Fibroblast of skin of back (primary cell): Measurements from ENCODE around the gene OSBPL8. TPM values are rescaled to one million over a fixed set of nuclear protein-coding genes. Genes with fewer than 3 reads are reported as not detected.

Experiments
- DNase-seq: peaks from one replicate; pipeline ENCODE4 v3.0.0-alpha.2; 2013
- polyA plus RNA-seq, 2 experiments: library from polyadenylated mRNA; unstranded; fragments of 120-200 nt; gene quantifications; one replicate each; pipeline ENCODE4 v1.2.1, GENCODE V29; 2013; ENCODE audit not compliant: insufficient read length in 2 of 2

Gene OSBPL8
- 28.4 TPM for polyA plus RNA-seq (2013, experiment 1 of 2; ENCODE audit: insufficient read length)
- 36.7 TPM for polyA plus RNA-seq (2013, experiment 2 of 2; ENCODE audit: insufficient read length)

DNA sequence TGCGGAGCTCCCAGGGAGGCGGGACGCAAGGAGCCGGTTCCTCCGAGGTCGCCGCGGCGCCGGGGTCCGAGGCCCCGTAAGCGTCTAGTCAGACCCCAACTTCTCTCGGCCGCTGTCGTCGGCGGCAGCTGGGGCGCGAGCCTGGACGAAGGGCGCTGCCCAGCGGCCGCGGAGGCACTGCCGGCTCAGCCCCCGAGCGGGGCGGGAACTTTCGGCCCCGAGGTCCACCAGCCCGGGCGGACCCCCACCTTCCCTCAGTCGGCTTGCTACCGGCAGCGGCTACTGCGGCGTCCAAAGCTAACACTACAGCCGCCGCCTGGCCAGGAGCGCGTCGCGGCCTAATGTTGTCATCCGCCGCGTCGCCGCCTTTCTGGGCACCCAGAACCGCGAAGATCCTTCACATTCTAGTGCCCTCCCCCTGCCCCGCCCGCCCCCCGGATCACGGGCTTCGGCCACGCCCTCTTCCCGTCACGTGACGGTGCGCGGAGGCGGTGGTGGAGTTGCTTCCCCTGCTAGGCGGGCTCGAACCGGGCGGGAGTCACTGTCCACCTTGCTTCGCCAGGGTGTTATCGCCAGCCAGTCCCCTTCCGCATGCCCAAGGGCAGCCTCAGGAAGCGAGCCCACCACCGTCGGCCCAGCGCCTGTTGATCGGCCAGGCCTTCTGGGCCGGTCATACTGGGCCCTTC lies at the start of gene OSBPL8:
OSBPL8 (minus strand) TSS at position 372 of the 686 bp plus-strand sequence. CDS start 72,220 bp downstream, outside the sequence.
- DNase-seq: peak; percentile 93

DNA sequence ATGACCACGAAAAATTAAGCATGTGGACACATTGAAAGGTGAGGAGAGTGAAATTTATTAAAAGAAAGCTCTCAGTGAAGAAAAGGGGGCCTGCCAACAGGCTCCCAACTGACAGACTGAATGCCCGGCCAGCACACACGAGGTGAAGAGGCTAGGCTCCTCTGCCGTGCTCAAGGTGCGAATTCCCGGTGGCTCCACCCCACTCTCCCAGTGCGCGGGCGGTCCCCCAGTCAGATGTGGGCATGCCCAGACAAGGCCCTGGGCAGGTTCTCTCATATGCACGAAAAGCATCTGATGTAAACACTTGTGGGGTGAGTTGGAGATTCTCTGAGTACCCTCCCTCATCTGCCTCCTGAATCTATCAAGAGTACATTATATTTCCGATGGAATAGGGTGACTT lies 48.5 kb upstream of the OSBPL8 start:
- no peak for DNase-seq

DNA sequence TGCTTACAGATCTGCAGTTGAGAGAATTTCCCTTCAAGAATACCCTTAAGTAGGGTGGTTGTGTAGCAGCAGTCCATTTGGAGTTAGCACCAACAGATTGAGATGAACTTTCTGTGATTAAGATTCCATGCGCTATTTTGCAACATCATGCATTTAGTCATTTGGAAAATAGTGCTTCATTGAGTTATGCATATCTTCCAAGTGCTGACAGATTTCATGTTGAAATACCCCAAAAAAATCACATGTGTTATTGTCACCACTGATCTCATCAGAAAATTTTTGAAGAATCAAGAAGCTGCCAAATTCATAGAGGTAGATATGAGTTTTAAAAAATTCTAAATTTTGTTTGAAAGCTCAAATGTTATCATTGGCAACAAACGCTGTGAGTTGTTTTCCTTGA lies 35.5 kb upstream of the OSBPL8 start:
- DNase-seq: no peak

DNA sequence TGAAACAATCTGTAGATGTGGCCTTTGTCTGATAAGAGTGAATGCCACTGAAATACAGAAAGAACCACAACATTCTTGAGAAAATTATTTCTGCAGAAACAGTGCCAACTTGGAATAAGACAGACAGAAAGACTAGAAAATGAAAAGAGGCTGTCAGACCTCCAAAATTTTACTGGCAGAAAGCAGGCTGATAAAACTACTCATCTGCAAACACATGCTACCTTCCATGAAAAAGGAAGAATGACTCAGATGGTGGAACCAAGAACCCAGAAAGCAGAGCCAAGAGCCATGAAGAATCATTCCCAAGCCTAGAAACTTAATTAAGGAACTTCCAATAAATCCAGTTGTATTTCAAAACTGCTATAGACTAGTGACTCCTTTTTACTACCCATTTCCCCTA lies 31.9 kb upstream of the OSBPL8 start:
- peak; percentile 26 for DNase-seq

DNA sequence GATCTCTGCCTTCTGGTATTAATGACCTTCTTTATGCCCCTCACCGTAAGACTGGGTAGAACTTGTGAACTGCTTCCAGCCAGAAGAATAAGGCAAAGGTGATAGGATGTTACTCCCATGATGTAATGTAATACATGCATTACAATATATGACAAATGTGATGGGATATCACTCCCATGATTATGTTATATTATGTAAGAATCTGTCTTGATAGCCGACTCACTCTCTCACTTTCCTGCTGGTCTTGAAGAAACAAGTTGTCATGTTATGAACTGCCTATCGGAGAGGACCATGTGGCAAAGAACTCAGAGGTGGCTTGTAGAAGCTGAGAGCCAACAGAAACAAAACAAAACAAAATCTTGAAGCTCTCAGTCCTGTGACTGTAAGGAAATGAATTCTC lies 30.6 kb upstream of the OSBPL8 start:
- no peak for DNase-seq

GRCh38 chr12:76588881-76589565 lies 29.5 kb upstream of the OSBPL8 start:
- no peak for DNase-seq

- no peak for DNase-seq
Observed at GRCh38 chr12:76587428-76588178, 28.0 kb upstream of the OSBPL8 start.

DNA sequence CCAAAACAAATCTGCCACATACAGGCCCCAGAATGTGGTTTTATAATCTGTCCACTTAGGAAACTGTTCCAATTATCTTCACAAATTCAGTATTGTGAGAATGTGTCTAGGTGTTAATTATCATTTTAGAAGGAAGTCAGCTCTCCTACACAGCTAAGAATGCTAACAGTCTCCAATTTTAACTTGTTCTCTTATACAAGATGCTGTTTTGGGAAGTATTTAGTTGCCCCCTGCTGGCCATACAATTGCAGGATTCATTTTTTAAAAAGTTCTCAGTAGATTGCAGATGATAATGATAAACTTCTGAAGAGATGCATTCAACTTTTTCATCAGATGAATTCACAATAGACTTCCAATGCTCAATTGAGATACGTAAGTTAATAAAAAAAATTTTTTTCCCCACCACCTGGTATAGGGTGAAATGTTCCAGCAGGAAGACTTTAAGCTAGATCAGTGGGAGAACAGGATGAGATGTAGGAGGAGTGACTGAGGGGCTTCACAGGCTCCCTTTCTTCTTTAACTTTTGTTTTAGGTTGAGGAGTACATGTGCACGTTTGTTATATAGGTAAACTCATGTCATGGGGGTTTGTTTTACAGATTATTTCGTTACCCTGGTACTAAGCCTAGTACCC lies 27.3 kb upstream of the OSBPL8 start:
- DNase-seq: peak; percentile 52

DNA sequence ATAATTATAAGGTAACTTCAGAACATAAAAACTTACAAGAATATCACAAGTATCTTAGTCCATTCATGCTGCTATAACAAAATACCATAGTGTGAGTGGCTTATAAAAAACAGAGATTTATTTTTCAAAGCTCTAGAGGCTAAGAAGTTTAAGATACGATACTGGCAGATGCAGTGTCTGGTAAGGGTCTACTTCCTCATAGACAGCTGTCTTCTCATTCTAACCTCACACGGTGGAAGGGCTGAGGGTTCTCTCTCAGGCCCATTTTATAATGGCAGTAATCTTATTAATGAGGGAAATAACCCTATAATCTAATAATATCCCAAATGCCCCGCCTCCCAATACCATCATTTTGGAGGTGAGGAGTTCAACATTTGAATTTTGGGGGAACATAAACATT lies 23.7 kb upstream of the OSBPL8 start:
- DNase-seq: no peak

DNA sequence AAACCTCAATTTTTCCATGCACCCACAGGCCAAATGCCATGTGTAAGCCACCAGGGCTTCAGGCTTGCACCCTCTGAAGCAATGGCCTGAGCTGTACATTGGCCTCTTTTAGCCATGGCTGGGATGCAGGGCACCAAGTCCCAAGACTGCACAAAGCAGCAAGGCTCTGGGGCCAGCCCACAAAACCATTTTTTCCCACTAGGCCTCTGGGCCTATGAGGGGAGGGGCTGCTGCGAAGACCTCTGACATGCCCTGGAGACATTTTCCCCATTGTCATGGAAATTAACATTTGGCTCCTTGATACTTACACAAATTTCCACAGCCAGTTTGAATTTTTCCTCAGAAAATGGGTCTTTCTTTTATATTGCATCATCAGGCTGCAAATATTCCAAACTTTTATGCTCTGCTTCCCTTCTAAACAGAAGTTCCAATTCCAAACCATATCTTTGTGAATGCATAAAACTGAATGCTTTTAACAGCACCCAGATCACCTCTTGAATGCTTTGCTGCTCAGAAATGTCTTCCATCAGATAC lies 14.3 kb upstream of the OSBPL8 start:
- DNase-seq: no peak

DNA sequence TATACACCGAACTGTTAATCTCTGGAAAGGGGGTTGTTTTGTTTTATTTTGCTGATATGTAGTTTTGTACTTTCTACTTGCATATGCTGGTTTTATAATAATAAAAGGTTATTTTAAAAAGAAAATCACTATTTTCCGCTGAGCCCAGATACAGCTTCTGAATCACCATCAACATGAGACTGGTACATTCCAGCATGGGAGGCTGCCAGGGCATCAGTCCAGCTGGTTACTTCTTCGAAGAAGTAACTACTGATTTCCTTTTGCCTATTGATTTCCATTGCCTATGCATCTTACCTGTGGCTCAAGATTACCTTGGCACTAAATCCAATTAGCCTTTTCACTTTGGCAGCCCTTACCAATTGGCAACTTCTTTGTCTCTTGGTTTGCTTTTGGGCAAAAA lies 11.7 kb upstream of the OSBPL8 start:
- DNase-seq: no peak

DNA sequence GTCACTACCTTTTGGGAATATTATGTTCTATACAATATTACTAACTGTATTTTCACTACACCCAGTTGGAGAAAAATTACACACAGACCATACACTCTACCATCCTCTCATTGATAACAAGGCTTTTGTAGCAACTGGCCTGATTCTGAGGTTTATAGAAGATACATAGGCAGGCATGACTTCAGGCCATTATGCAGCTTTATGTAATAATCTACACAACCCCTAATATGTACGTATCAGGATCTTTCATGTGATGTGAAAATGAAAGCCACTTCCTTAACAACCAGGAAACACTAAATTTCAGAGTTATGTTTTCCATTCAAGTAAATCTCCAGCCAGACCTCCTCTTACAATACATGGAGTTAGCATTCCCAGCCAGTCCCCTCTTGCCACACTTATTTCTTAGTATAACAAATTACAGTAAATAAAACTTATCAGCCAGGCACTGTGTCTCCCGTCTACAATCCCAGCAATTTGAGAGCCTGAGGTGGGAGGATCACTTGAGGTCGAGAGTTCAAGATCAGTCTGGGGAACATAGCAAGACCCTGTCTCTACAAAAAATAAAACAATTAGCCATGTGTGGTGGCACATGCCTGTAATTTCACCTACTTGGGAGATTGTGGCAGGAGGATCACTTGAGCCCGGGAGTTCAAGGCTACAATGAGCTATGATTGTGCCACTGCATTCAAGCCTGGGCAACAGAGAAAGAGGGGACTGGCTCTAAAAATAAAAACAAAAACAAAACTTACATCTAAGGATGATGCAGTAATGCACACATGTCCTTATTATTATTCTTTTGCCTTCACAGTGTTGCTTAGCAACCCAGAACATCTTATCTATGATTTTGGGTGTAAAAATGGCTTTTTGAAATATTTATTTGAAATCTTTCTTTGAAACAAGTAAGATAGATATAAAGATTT lies 10.4 kb upstream of the OSBPL8 start:
- no peak for DNase-seq

DNA sequence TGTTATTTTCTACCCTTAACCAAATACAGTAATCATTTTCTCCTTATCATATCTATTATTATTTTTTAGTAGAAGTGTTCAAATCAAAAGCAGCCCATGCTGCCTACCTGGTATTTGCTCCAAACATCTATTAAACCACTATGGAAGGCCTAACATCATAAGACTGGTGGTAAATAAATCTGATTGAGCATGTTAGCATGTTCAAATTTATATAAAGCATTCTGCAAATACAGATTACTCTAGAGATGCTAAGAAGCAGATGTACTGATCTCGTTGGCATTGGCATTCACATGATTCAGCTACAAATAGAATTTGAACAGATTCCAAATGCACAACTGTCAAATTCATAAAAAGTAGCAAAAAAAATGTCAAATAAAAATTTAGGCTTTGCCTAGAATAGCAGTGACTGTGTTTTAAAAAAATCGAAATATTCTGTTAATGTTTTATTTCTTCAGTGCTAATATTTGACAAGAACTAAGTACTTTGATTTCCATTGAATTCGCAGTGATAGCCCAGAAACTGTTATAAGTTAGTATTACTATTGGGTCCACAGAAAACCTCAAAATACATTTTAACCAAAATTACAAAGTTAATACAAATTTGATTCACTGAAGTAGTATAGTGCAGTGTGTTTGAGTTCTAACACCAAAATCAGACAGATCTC lies 9.4 kb upstream of the OSBPL8 start:
- DNase-seq: no peak

GRCh38 chr12:76568130-76568529 lies 8.6 kb upstream of the OSBPL8 start:
- no peak for DNase-seq

- no peak for DNase-seq
Observed at GRCh38 chr12:76563061-76563460, 3.5 kb upstream of the OSBPL8 start.

- no peak for DNase-seq
Observed at GRCh38 chr12:76562130-76562529, 2.6 kb upstream of the OSBPL8 start.

DNA sequence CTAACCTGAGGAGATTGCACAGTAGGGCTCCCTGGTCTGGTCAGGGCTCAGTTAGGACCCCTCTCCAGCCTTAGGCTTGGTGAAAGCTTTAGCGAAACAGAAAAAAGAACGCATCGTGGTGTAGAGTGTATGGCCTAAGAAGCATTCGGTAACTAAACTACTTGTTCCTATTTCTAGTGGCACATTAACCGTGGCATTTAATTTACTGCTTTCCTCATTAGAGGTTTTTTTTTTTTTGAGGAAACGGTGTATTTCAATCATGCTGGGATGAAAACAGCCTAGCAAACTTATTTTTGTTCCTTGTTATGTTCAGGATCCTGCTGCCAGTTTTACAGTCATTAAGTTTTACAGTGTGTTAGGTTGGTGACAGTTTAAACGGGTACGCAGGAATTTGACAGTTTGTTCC lies 518 bp upstream of the OSBPL8 start:
- DNase-seq: no peak

GRCh38 chr12:76558684-76559399 lies 729 bp downstream of the OSBPL8 start:
- DNase-seq: peak; percentile 41

DNA sequence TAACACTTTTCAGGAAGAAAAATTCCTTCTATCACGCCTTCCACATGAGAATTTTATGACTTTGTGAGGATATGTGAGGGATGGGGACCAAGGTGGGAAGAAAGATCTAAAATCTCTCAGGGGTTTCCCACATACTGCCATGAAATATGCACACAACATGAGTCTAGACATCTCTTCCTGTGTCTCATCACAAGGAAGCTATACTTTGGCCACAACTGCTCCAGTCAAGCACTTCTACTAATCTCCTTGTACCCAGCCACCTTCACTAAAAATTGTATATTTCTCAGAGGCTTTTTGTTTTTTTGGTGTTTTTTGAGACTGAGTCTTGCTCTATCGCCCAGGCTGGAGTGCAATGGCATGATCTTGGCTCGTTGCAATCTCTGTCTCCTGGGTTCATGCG lies 3.2 kb downstream of the OSBPL8 start:
- peak; percentile 34 for DNase-seq

GRCh38 chr12:76555797-76556196 lies 3.8 kb downstream of the OSBPL8 start:
- no peak for DNase-seq
